CD4-positive, CD25-positive, alpha-beta regulatory T cell (primary cell): ENCODE measurements around the gene LRRC59. TPM values are rescaled to one million over a fixed set of nuclear protein-coding genes. Genes with fewer than 3 reads are reported as not detected.

ENCODE experiments used
- ATAC-seq, 2 donors: fragments of 150-1000 bp; cut with Tn5 transposase; one replicate each; pipeline ENCODE4 v1.10.0; 2021; ENCODE audit warnings: low read depth in 2 of 2, moderate number of reproducible peaks in 2 of 2, moderate library complexity in 1 of 2
- DNase-seq, 3 donors: peaks; one replicate each; pipeline versions ENCODE4 v3.0.0 to v3.0.0-alpha.2; 2012 to 2022; ENCODE audit warnings: mixed read lengths in 1 of 3
- H3K27ac ChIP-seq: one replicate; pipeline ENCODE4 v1.7.0; 2013; ENCODE audit warnings: mild to moderate bottlenecking, low read length; ENCODE audit not compliant: insufficient read depth, poor library complexity, severe bottlenecking
- H3K27me3 ChIP-seq: one replicate; pipeline ENCODE4 v1.7.0; 2013; ENCODE audit warnings: low read length; ENCODE audit not compliant: control insufficient read depth, insufficient read depth
- H3K36me3 ChIP-seq: one replicate; pipeline ENCODE4 v1.7.0; 2013; ENCODE audit warnings: mild to moderate bottlenecking, low read length, moderate library complexity; ENCODE audit not compliant: control insufficient read depth, insufficient read depth
- H3K4me1 ChIP-seq: 2 replicates; pipeline ENCODE4 v1.7.0; 2013; ENCODE audit warnings: mild to moderate bottlenecking, low read length; ENCODE audit not compliant: insufficient read depth, control insufficient read depth, poor library complexity, severe bottlenecking
- H3K4me3 ChIP-seq: one replicate; pipeline ENCODE4 v1.7.0; 2013; ENCODE audit warnings: low read depth, mild to moderate bottlenecking, low read length, moderate library complexity
- H3K9me3 ChIP-seq, 2 experiments: 1 replicate in 1 of 2; 2 replicates in 1 of 2; pipeline ENCODE4 v1.7.0; 2013; ENCODE audit warnings: low read length in 2 of 2, mild to moderate bottlenecking in 1 of 2, moderate library complexity in 1 of 2; ENCODE audit not compliant: control insufficient read depth in 2 of 2
- H3K27ac Mint-ChIP-seq, 3 donors: one replicate each; pipeline ENCODE4 v1.8.0; 2020 to 2022; ENCODE audit warnings: mild to moderate bottlenecking in 3 of 3, mixed read lengths in 3 of 3, moderate library complexity in 2 of 3
- H3K27me3 Mint-ChIP-seq: one replicate; pipeline ENCODE4 v1.8.0; 2022; ENCODE audit warnings: mild to moderate bottlenecking, mixed read lengths
- H3K36me3 Mint-ChIP-seq: one replicate; pipeline ENCODE4 v1.8.0; 2020; ENCODE audit warnings: mixed read lengths
- H3K4me1 Mint-ChIP-seq, 4 donors: one replicate each; pipeline ENCODE4 v1.8.0; 2020 to 2022; ENCODE audit warnings: mixed read lengths in 4 of 4, mild to moderate bottlenecking in 1 of 4
- H3K4me3 Mint-ChIP-seq, 4 donors: one replicate each; pipeline ENCODE4 v1.8.0; 2020 to 2022; ENCODE audit warnings: mild to moderate bottlenecking in 4 of 4, mixed read lengths in 4 of 4, moderate library complexity in 3 of 4
- H3K9me3 Mint-ChIP-seq, 7 donors: one replicate each; pipeline ENCODE4 v1.8.0; 2020 to 2022; ENCODE audit warnings: mixed read lengths in 7 of 7, mild to moderate bottlenecking in 3 of 7, moderate library complexity in 2 of 7
- polyA plus RNA-seq, 4 donors: library from polyadenylated mRNA; unstranded; fragments of 300-500 nt; fragmentation: Illumina TruSeq; gene quantifications; one replicate each; pipeline ENCODE4 v1.2.3, GENCODE V29; 2021
- total RNA-seq: library from RNA; stranded (reverse); gene quantifications from one replicate; pipeline ENCODE4 v1.2.3, GENCODE V29; 2022

LRRC59 gene
- total and polyA plus RNA-seq, 5 donors from 2014 or later = 17.2 to 49.9 (median 21.2) TPM

GRCh38 chr17:50346313-50347116, 50.8 kb downstream of the LRRC59 start:
- peaks cover under 1 to 47% (median 20%) of the 10 kb centered on the region in 4 donors for H3K4me1 Mint-ChIP-seq
- H3K4me3 ChIP-seq = peak overlapping the region; percentile 71
- H3K27me3 ChIP-seq = no peaks in the 10 kb centered on the region
- ATAC-seq (peak; percentile 69 to 70), DNase-seq (peak in 2 of 3 donors; percentile 38 to 73)
- no peaks in the 10 kb centered on the region for H3K36me3 ChIP-seq
- H3K9me3 ChIP-seq = no peaks in the 10 kb centered on the region
- H3K9me3 Mint-ChIP-seq = peaks cover 0 to 2% (median 0%) of the 10 kb centered on the region in 7 donors
- H3K4me3 Mint-ChIP-seq = peak overlapping the region; percentile 85 to 92 (median 92)
- H3K27me3 Mint-ChIP-seq = no peaks in the 10 kb centered on the region
- H3K4me1 ChIP-seq = peaks cover 26% of the 10 kb centered on the region
- peak overlapping the region; percentile 51 for H3K27ac ChIP-seq
- H3K27ac Mint-ChIP-seq = peak overlapping the region; percentile 77 to 95 (median 94)
- peaks cover 5% of the 10 kb centered on the region for H3K36me3 Mint-ChIP-seq

- H3K4me3 Mint-ChIP-seq = peak within 1 kb of the TSS; percentile 92 to 94 (median 92)
- peak within 1 kb of the TSS; percentile 90 to 95 (median 94) for H3K27ac Mint-ChIP-seq
- H3K36me3 ChIP-seq = no peaks in the 10 kb centered on the region
- H3K4me1 ChIP-seq = peaks cover 26% of the 10 kb centered on the region
- no peaks in the 10 kb centered on the region for H3K9me3 ChIP-seq
- H3K36me3 Mint-ChIP-seq = no peaks in the 10 kb centered on the region
- peaks cover 0 to 41% (median 15%) of the 10 kb centered on the region in 4 donors for H3K4me1 Mint-ChIP-seq
- peaks cover 0 to 2% (median 0%) of the 10 kb centered on the region in 7 donors for H3K9me3 Mint-ChIP-seq
- no peaks in the 10 kb centered on the region for H3K27me3 ChIP-seq
- ATAC-seq (peak; percentile 90 to 94), DNase-seq (peak; percentile 84 to 93 (median 92))
- peak within 1 kb of the TSS; percentile 71 for H3K4me3 ChIP-seq
- peak within 1 kb of the TSS; percentile 61 for H3K27ac ChIP-seq
- H3K27me3 Mint-ChIP-seq = peaks cover 4% of the 10 kb centered on the region
These were observed 51.7 kb downstream of the LRRC59 start, which contains the start of gene XYLT2 for GRCh38 chr17:50345432-50346312. Gene XYLT2, plus strand, starts transcription at chr17:50346126. Its CDS starts 15 bp downstream, at chr17:50346141.

GRCh38 chr17:50344731-50345365, 52.5 kb downstream of the LRRC59 start:
- Mint-ChIP-seq H3K27me3 (peaks cover 12% of the 10 kb centered on the region), H3K36me3 (no peaks in the 10 kb centered on the region), H3K9me3 (peaks cover 0 to 2% (median 0%) of the 10 kb centered on the region in 7 donors), H3K4me3 (peak overlapping the region; percentile 81 to 92 (median 88)), H3K4me1 (peaks cover 0 to 38% (median 13%) of the 10 kb centered on the region in 4 donors), H3K27ac (peak overlapping the region; percentile 47 to 86 (median 64))
- Histone ChIP-seq H3K4me1 (peaks cover 26% of the 10 kb centered on the region), H3K27me3 (peaks cover 3% of the 10 kb centered on the region), H3K4me3 (peak overlapping the region; percentile 59), H3K36me3 (no peaks in the 10 kb centered on the region), H3K27ac (no peak overlapping the region), H3K9me3 (no peaks in the 10 kb centered on the region)
- ATAC-seq = no peak
- DNase-seq = no peak

- no peaks in the 10 kb centered on the region for H3K9me3 ChIP-seq
- H3K27me3 Mint-ChIP-seq = peaks cover 19% of the 10 kb centered on the region
- H3K4me3 Mint-ChIP-seq = no peak overlapping the region
These were observed 57.9 kb downstream of the LRRC59 start for GRCh38 chr17:50339381-50339780.

GRCh38 chr17:50338645-50339044, 58.7 kb downstream of the LRRC59 start:
- DNase-seq = no peak
- Mint-ChIP-seq H3K27me3 (peaks cover 20% of the 10 kb centered on the region), H3K4me1 (peaks cover 0 to 2% (median 0%) of the 10 kb centered on the region in 4 donors), H3K36me3 (no peaks in the 10 kb centered on the region), H3K27ac (no peak overlapping the region), H3K9me3 (peaks cover 0 to 17% (median 5%) of the 10 kb centered on the region in 7 donors), H3K4me3 (no peak overlapping the region)
- no peaks in the 10 kb centered on the region for H3K36me3 ChIP-seq
- no peak for ATAC-seq
- H3K27me3 ChIP-seq = peaks cover 6% of the 10 kb centered on the region
- H3K27ac ChIP-seq = no peak overlapping the region
- no peaks in the 10 kb centered on the region for H3K9me3 ChIP-seq
- no peak overlapping the region for H3K4me3 ChIP-seq
- no peaks in the 10 kb centered on the region for H3K4me1 ChIP-seq

More at GRCh38 chr17:50339381-50339780, 57.9 kb downstream of the LRRC59 start:
- ATAC-seq (no peak), DNase-seq (no peak)
- Mint-ChIP-seq H3K36me3 (no peaks in the 10 kb centered on the region), H3K4me1 (no peaks in the 10 kb centered on the region), H3K9me3 (peaks cover 0 to 17% (median 5%) of the 10 kb centered on the region in 7 donors), H3K27ac (no peak overlapping the region)
- H3K4me1 ChIP-seq = no peaks in the 10 kb centered on the region
- H3K4me3 ChIP-seq = no peak overlapping the region
- no peak overlapping the region for H3K27ac ChIP-seq
- H3K27me3 ChIP-seq = peaks cover 6% of the 10 kb centered on the region
- H3K36me3 ChIP-seq = no peaks in the 10 kb centered on the region

- Mint-ChIP-seq H3K4me1 (peaks cover 0 to 4% (median 0%) of the 10 kb centered on the region in 4 donors), H3K4me3 (no peak overlapping the region), H3K9me3 (peaks cover 0 to 17% (median 5%) of the 10 kb centered on the region in 7 donors), H3K27ac (no peak overlapping the region), H3K36me3 (no peaks in the 10 kb centered on the region), H3K27me3 (peaks cover 25% of the 10 kb centered on the region)
- H3K9me3 ChIP-seq = no peaks in the 10 kb centered on the region
- ATAC-seq (no peak), DNase-seq (no peak)
- H3K4me3 ChIP-seq = no peak overlapping the region
- H3K4me1 ChIP-seq = no peaks in the 10 kb centered on the region
- H3K36me3 ChIP-seq = no peaks in the 10 kb centered on the region
- peaks cover 6% of the 10 kb centered on the region for H3K27me3 ChIP-seq
- no peak overlapping the region for H3K27ac ChIP-seq
These were observed 59.4 kb downstream of the LRRC59 start for GRCh38 chr17:50337956-50338355.
